Stimulated activated CD4-positive, alpha-beta T cell treated with anti-CD3 and anti-CD28 coated beads, Interleukin-15, amount 100 ng/mL, for 24 hours (primary cell): Measurements from ENCODE around the gene ERI3.

Experiments
- DNase-seq: peaks from one replicate; pipeline ENCODE4 v3.0.0-alpha.2; 2020

The ERI3 gene

GRCh38 chr1:44354840-44355581, at the start of gene ERI3:
Gene ERI3, minus strand, starts transcription at chr1:44355257. Its CDS starts 231 bp downstream, at chr1:44355026.
- peak; percentile 97 for DNase-seq

- DNase-seq, result no peak
Observed at GRCh38 chr1:44401256-44402228, 46.5 kb upstream of the ERI3 start.

- DNase-seq, result no peak
Observed at GRCh38 chr1:44390277-44390676, 35.2 kb upstream of the ERI3 start.

- no peak for DNase-seq
Observed at GRCh38 chr1:44389437-44389836, 34.4 kb upstream of the ERI3 start.

GRCh38 chr1:44388551-44388950, 33.5 kb upstream of the ERI3 start:
- DNase-seq, result no peak

GRCh38 chr1:44380666-44381177, 25.7 kb upstream of the ERI3 start:
- no peak for DNase-seq

- DNase-seq, result peak; percentile 63
Observed at GRCh38 chr1:44377925-44378784, 23.1 kb upstream of the ERI3 start.

- no peak for DNase-seq
Observed at GRCh38 chr1:44375547-44375946, 20.5 kb upstream of the ERI3 start.

- no peak for DNase-seq
Observed at GRCh38 chr1:44371206-44371605, 16.1 kb upstream of the ERI3 start.

- DNase-seq, result no peak
Observed at GRCh38 chr1:44368471-44369151, 13.6 kb upstream of the ERI3 start.

GRCh38 chr1:44367944-44368343, 12.9 kb upstream of the ERI3 start:
- no peak for DNase-seq

GRCh38 chr1:44366371-44366975, 11.4 kb upstream of the ERI3 start:
- no peak for DNase-seq

- DNase-seq, result no peak
Observed at GRCh38 chr1:44361478-44361877, 6.4 kb upstream of the ERI3 start.

GRCh38 chr1:44359234-44359935, 4.3 kb upstream of the ERI3 start:
- no peak for DNase-seq

- no peak for DNase-seq
Observed at GRCh38 chr1:44357710-44358109, 2.7 kb upstream of the ERI3 start.

GRCh38 chr1:44355582-44356305, 687 bp upstream of the ERI3 start:
- DNase-seq, result no peak

GRCh38 chr1:44354268-44354839, 703 bp downstream of the ERI3 start:
- no peak for DNase-seq

GRCh38 chr1:44353604-44354003, 1.5 kb downstream of the ERI3 start:
- DNase-seq, result no peak

GRCh38 chr1:44351289-44351688, 3.8 kb downstream of the ERI3 start:
- no peak for DNase-seq

GRCh38 chr1:44348061-44348485, 7.0 kb downstream of the ERI3 start:
- no peak for DNase-seq
